Measurements from ENCODE around the gene PKD2. TPM values are rescaled to one million over a fixed set of nuclear protein-coding genes. Genes with fewer than 3 reads are reported as not detected.
"Not testable (repeated sequence)": the region's sequence is repeated elsewhere in the genome, so short reads cannot be mapped to it uniquely, and the experiment has no call there.

Gene PKD2
- total and polyA plus RNA-seq, 2 donors (not counting 1 experiment from before 2014, with no cell fraction given), result 109 to 158 TPM

- Histone ChIP-seq H3K4me3 (replicated peaks in 1 of 4; ENCODE audit: control extremely low read depth in 1 of 4, insufficient read depth in 1 of 4, low read depth in 3 of 4, low read length in 4 of 4) (no peak overlapping the region), H3K9ac (ENCODE audit: insufficient read depth, low read length) (no peak overlapping the region), H3K79me2 (ENCODE audit: control insufficient read depth, insufficient read depth, low read length) (peaks cover 48% of the 10 kb centered on the region), H3K4me1 (ENCODE audit: control insufficient read depth, extremely low read depth, insufficient read depth, low read length) (peaks cover 13% of the 10 kb centered on the region), H3K27me3 (ENCODE audit: control insufficient read depth, insufficient read depth, low read length) (no peaks in the 10 kb centered on the region), H3K4me2 (ENCODE audit: extremely low read depth, insufficient read depth, low read length) (no peak overlapping the region), H3K9me3 (ENCODE audit: control insufficient read depth, insufficient read depth, low read depth, low read length) (no peaks in the 10 kb centered on the region), H4K20me1 (ENCODE audit: control insufficient read depth, extremely low read depth, insufficient read depth, low read length) (no peaks in the 10 kb centered on the region), H2AFZ (ENCODE audit: low read length) (no peak overlapping the region), H3K27ac (ENCODE audit: insufficient read depth, low read length) (no peak overlapping the region), H3K36me3 (ENCODE audit: control insufficient read depth, insufficient read depth, low read length) (peaks cover 2% of the 10 kb centered on the region)
- peak in 1 of 2 donors; percentile 45 for DNase-seq (ENCODE audit: low read depth in 2 of 2)
- TF ChIP-seq CTCF (conservative IDR thresholded peaks at IDR 0.05 in 1 of 2, IDR thresholded peaks at IDR 0.05 in 1 of 2; ENCODE audit: low read depth in 1 of 2, low read length in 2 of 2) (no peak), EZH2 (IDR thresholded peaks at IDR 0.05; ENCODE audit: low read length, missing control alignments) (no peak)
Measured at GRCh38 chr4:88021824-88022223, 14.4 kb downstream of the PKD2 start.

- TF ChIP-seq EZH2 (IDR thresholded peaks at IDR 0.05; ENCODE audit: low read length, missing control alignments) (no peak), CTCF (conservative IDR thresholded peaks at IDR 0.05 in 1 of 2, IDR thresholded peaks at IDR 0.05 in 1 of 2; ENCODE audit: low read depth in 1 of 2, low read length in 2 of 2) (no peak)
- no peaks in the 10 kb centered on the region for H3K27me3 ChIP-seq (ENCODE audit: control insufficient read depth, insufficient read depth, low read length)
- H3K9ac ChIP-seq (ENCODE audit: insufficient read depth, low read length), result no peak overlapping the region
- no peak overlapping the region for H3K4me2 ChIP-seq (ENCODE audit: extremely low read depth, insufficient read depth, low read length)
- H3K27ac ChIP-seq (ENCODE audit: insufficient read depth, low read length), result no peak overlapping the region
- peaks cover 2% of the 10 kb centered on the region for H3K36me3 ChIP-seq (ENCODE audit: control insufficient read depth, insufficient read depth, low read length)
- H3K79me2 ChIP-seq (ENCODE audit: control insufficient read depth, insufficient read depth, low read length), result peaks cover 45% of the 10 kb centered on the region
- H2AFZ ChIP-seq (ENCODE audit: low read length), result no peak overlapping the region
- H3K4me3 ChIP-seq (replicated peaks in 1 of 4; ENCODE audit: control extremely low read depth in 1 of 4, insufficient read depth in 1 of 4, low read depth in 3 of 4, low read length in 4 of 4), result no peak overlapping the region
- peaks cover 11% of the 10 kb centered on the region for H3K4me1 ChIP-seq (ENCODE audit: control insufficient read depth, extremely low read depth, insufficient read depth, low read length)
- no peaks in the 10 kb centered on the region for H4K20me1 ChIP-seq (ENCODE audit: control insufficient read depth, extremely low read depth, insufficient read depth, low read length)
- H3K9me3 ChIP-seq (ENCODE audit: control insufficient read depth, insufficient read depth, low read depth, low read length), result no peaks in the 10 kb centered on the region
- DNase-seq (ENCODE audit: low read depth in 2 of 2), result no peak
Measured at GRCh38 chr4:88022289-88022688, 14.9 kb downstream of the PKD2 start.

GRCh38 chr4:88025868-88026661, 18.6 kb downstream of the PKD2 start:
- peaks cover 32% of the 10 kb centered on the region for H3K79me2 ChIP-seq (ENCODE audit: control insufficient read depth, insufficient read depth, low read length)
- not testable (repeated sequence) for H3K27ac ChIP-seq (ENCODE audit: insufficient read depth, low read length); H4K20me1 ChIP-seq (ENCODE audit: control insufficient read depth, extremely low read depth, insufficient read depth, low read length); H2AFZ ChIP-seq (ENCODE audit: low read length); H3K36me3 ChIP-seq (ENCODE audit: control insufficient read depth, insufficient read depth, low read length); DNase-seq (ENCODE audit: low read depth in 2 of 2); H3K27me3 ChIP-seq (ENCODE audit: control insufficient read depth, insufficient read depth, low read length); H3K9me3 ChIP-seq (ENCODE audit: control insufficient read depth, insufficient read depth, low read depth, low read length); H3K4me3 ChIP-seq (replicated peaks in 1 of 4; ENCODE audit: control extremely low read depth in 1 of 4, insufficient read depth in 1 of 4, low read depth in 3 of 4, low read length in 4 of 4); H3K9ac ChIP-seq (ENCODE audit: insufficient read depth, low read length); H3K4me2 ChIP-seq (ENCODE audit: extremely low read depth, insufficient read depth, low read length)
- H3K4me1 ChIP-seq (ENCODE audit: control insufficient read depth, extremely low read depth, insufficient read depth, low read length), result peaks cover 12% of the 10 kb centered on the region

Data from fibroblast of lung (primary cell).